Parathyroid adenoma (tissue), 2 donors: ENCODE results near the gene EXOSC7.
A peak's percentile ranks its signal among the peaks of the same experiment; 100 is the strongest.

Source experiments
- H2AFZ ChIP-seq: fragments of 300-600 bp; sonication (generic); one replicate; pipeline ENCODE4 v1.7.0; 2017; ENCODE audit warnings: antibody characterized with exemption, mild to moderate bottlenecking
- H3K27ac ChIP-seq: fragments of 300-600 bp; sonication (generic); one replicate; pipeline ENCODE4 v1.7.0; 2017
- H3K27me3 ChIP-seq: fragments of 300-600 bp; sonication (generic); one replicate; pipeline ENCODE4 v1.7.0; 2017; ENCODE audit warnings: low read length; ENCODE audit not compliant: control insufficient read depth, insufficient read depth
- H3K36me3 ChIP-seq: fragments of 300-600 bp; sonication (generic); one replicate; pipeline ENCODE4 v1.7.0; 2017; ENCODE audit warnings: low read length; ENCODE audit not compliant: control insufficient read depth, insufficient read depth
- H3K4me1 ChIP-seq: fragments of 300-600 bp; sonication (generic); one replicate; pipeline ENCODE4 v1.7.0; 2017; ENCODE audit warnings: control low read depth
- H3K4me2 ChIP-seq: fragments of 300-600 bp; sonication (generic); one replicate; pipeline ENCODE4 v1.7.0; 2017; ENCODE audit warnings: low read length
- H3K4me3 ChIP-seq: fragments of 300-600 bp; sonication (generic); one replicate; pipeline ENCODE4 v1.7.0; 2017; ENCODE audit warnings: low read depth, low read length
- H3K79me2 ChIP-seq: fragments of 300-600 bp; sonication (generic); one replicate; pipeline ENCODE4 v1.7.0; 2017; ENCODE audit warnings: control low read depth
- H3K9ac ChIP-seq: fragments of 300-600 bp; sonication (generic); one replicate; pipeline ENCODE4 v1.7.0; 2017; ENCODE audit warnings: mild to moderate bottlenecking
- H3K9me3 ChIP-seq: fragments of 300-600 bp; sonication (generic); one replicate; pipeline ENCODE4 v1.7.0; 2017; ENCODE audit warnings: low read length; ENCODE audit not compliant: control insufficient read depth
- CTCF ChIP-seq: fragments of 300-600 bp; sonication (generic); IDR thresholded peaks from one replicate; pipeline ENCODE4 v1.7.0; 2017; ENCODE audit warnings: antibody characterized with exemption, mild to moderate bottlenecking
- donor health status: primary hyperparathyroidism.

EXOSC7 gene

GRCh38 chr3:44987332-44987731 is 11.3 kb downstream of the EXOSC7 start:
- peaks cover 10% of the 10 kb centered on the region for H3K4me1 ChIP-seq
- H2AFZ ChIP-seq = no peak overlapping the region
- TF ChIP-seq CTCF = no peak
- H3K9me3 ChIP-seq = no peaks in the 10 kb centered on the region
- no peaks in the 10 kb centered on the region for H3K36me3 ChIP-seq
- no peak overlapping the region for H3K27ac ChIP-seq
- H3K79me2 ChIP-seq = peaks cover 40% of the 10 kb centered on the region
- no peak overlapping the region for H3K4me3 ChIP-seq
- H3K27me3 ChIP-seq = no peaks in the 10 kb centered on the region
- no peak overlapping the region for H3K9ac ChIP-seq
- no peak overlapping the region for H3K4me2 ChIP-seq

GRCh38 chr3:44988073-44988472 is 12.0 kb downstream of the EXOSC7 start:
- no peak overlapping the region for H3K4me3 ChIP-seq
- peaks cover 38% of the 10 kb centered on the region for H3K79me2 ChIP-seq
- H3K27ac ChIP-seq = no peak overlapping the region
- H3K9ac ChIP-seq = no peak overlapping the region
- H3K27me3 ChIP-seq = no peaks in the 10 kb centered on the region
- H3K4me2 ChIP-seq = no peak overlapping the region
- no peak overlapping the region for H2AFZ ChIP-seq
- H3K36me3 ChIP-seq = no peaks in the 10 kb centered on the region
- peaks cover 11% of the 10 kb centered on the region for H3K4me1 ChIP-seq
- TF ChIP-seq CTCF = peak; percentile 57
- no peaks in the 10 kb centered on the region for H3K9me3 ChIP-seq

- Histone ChIP-seq H3K27me3 (no peaks in the 10 kb centered on the region), H3K27ac (no peak overlapping the region), H3K4me2 (no peak overlapping the region), H3K36me3 (no peaks in the 10 kb centered on the region), H3K9me3 (no peaks in the 10 kb centered on the region), H2AFZ (no peak overlapping the region), H3K79me2 (peaks cover 40% of the 10 kb centered on the region), H3K9ac (no peak overlapping the region), H3K4me1 (peaks cover 11% of the 10 kb centered on the region), H3K4me3 (no peak overlapping the region)
- no peak for TF ChIP-seq CTCF
Measured at GRCh38 chr3:44989141-44989540, 13.1 kb downstream of the EXOSC7 start.

GRCh38 chr3:44989636-44990373 is 13.8 kb downstream of the EXOSC7 start:
- peaks cover 36% of the 10 kb centered on the region for H3K79me2 ChIP-seq
- H3K9ac ChIP-seq = no peak overlapping the region
- no peak overlapping the region for H3K4me2 ChIP-seq
- H3K36me3 ChIP-seq = no peaks in the 10 kb centered on the region
- H3K4me1 ChIP-seq = peaks cover 11% of the 10 kb centered on the region
- no peak overlapping the region for H3K4me3 ChIP-seq
- TF ChIP-seq CTCF = no peak
- H3K27me3 ChIP-seq = no peaks in the 10 kb centered on the region
- H3K27ac ChIP-seq = no peak overlapping the region
- H2AFZ ChIP-seq = no peak overlapping the region
- H3K9me3 ChIP-seq = no peaks in the 10 kb centered on the region

- Histone ChIP-seq H3K36me3 (no peaks in the 10 kb centered on the region), H3K4me3 (no peak overlapping the region), H3K9me3 (no peaks in the 10 kb centered on the region), H3K4me2 (no peak overlapping the region), H3K79me2 (peaks cover 26% of the 10 kb centered on the region), H2AFZ (no peak overlapping the region), H3K4me1 (peaks cover 11% of the 10 kb centered on the region), H3K27me3 (no peaks in the 10 kb centered on the region), H3K27ac (no peak overlapping the region), H3K9ac (no peak overlapping the region)
- TF ChIP-seq CTCF = no peak
Measured at GRCh38 chr3:44991326-44991725, 15.3 kb downstream of the EXOSC7 start.
